ENCODE results near the gene IFNA21.
"Not testable (repeated sequence)": the region's sequence is repeated elsewhere in the genome, so short reads cannot be mapped to it uniquely, and the experiment has no call there.

IFNA21 gene

DNA sequence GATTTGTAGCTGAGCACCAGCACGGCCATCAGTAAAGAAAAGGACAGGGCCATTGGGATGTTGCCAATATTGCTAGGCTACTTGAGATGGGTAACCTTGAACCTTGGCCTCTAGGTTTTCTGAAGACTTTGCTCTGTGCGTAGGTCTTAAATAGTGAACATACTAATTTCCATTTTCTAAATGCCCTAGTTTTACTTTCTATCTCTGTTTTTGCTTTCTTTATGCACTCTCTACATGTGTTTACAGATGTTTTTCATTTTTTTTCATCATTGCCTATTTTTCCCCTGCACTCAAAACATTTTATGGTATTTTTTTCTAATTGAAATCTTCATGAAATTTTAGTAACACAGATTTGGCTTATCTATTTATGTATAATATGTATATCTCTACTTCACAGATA lies at the start of gene IFNA21:
IFNA21 (minus strand) TSS at position 101 of the 400 bp plus-strand sequence; CDS start at position 53, 48 bp downstream.
- not testable (repeated sequence) for H3K4me3 ChIP-seq (ENCODE audit: low read depth, low read length)

- H3K4me3 ChIP-seq (ENCODE audit: low read depth, low read length), result not testable (repeated sequence)
Observed at GRCh38 chr9:21213411-21214326, 47.2 kb upstream of the IFNA21 start.

DNA sequence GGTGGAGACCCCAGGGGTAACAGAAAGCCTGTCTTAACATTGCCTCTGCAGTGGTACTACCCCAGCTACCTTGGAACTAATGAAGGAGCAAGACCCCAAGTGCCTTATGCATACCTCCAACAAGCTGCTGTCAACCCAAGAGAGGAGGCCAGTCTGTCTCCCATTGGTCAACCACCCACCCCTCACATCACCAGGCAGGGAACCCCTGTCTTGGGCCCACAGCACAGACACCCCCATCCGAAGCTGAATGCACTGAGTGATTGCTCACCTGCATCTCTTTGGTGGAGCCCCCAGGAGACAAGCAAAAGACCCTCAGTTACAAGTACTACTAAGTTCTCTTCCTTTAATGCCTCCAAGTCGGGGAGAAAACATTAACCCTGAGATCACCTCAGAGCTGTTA lies 45.7 kb upstream of the IFNA21 start:
- not testable (repeated sequence) for H3K4me3 ChIP-seq (ENCODE audit: low read depth, low read length)

DNA sequence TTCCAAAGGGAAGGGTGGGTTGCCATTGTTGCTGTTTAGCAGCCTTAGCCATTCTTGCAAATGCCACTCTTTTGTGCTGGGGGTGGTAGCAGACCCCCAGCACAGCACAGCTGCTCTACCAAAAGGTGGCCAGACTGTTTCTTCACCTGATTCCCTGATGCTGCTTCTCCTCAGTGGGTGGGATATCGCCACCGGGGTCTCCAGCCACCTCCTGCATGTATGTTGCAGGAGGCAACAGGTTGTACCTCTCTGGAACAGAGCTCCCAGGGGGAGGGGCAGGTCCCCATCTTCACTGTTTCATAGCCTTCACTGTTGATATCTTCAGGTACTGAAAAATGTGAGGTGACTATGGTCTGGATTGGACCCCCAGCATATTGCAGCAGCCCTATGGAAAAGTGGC lies 44.3 kb upstream of the IFNA21 start:
- not testable (repeated sequence) for H3K4me3 ChIP-seq (ENCODE audit: low read depth, low read length)

- no peak overlapping the region for H3K4me3 ChIP-seq (ENCODE audit: low read depth, low read length)
Observed at GRCh38 chr9:21210311-21210710, 43.9 kb upstream of the IFNA21 start.

DNA sequence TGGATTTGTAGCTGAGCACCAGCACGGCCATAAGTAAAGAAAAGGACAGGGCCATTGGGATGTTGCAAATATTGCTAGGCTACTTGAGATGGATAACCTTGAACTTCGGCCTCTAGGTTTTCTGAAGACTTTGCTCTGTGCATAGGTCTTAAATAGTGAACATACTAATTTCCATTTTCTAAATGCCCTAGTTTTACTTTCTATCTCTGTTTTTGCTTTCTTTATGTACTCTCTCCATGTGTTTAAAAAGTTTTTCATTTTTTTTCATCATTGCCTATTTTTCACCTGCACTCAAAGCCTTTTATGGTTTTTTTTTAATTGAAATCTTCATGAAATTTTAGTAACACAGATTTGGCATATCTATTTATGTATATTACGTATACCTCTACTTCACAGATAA lies 40.6 kb upstream of the IFNA21 start, which contains the start of gene IFNA10:
IFNA10 (minus strand) TSS at position 101 of the 400 bp plus-strand sequence; CDS start at position 55, 46 bp downstream.
- not testable (repeated sequence) for H3K4me3 ChIP-seq (ENCODE audit: low read depth, low read length)

GRCh38 chr9:21205204-21205603 lies 38.7 kb upstream of the IFNA21 start:
- H3K4me3 ChIP-seq (ENCODE audit: low read depth, low read length), result no peak overlapping the region

DNA sequence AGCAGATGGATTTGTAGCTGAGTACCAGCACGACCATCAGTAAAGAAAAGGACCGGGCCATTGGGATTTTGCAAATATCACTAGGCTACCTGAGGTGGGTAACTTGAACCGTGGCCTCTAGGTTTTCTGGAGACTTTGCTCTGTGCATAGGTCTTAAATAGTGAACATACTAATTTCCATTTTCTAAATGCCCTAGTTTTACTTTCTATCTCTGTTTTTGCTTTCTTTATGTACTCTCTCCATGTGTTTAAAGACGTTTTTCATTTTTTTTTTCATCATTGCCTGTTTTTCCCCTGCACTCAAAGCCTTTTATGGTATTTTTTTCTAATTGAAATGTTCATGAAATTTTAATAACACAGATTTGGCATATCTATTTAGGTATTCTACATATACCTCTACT lies 35.6 kb upstream of the IFNA21 start, which contains the start of gene IFNA7:
IFNA7 (minus strand) TSS at position 101 of the 400 bp plus-strand sequence; CDS start at position 61, 40 bp downstream.
- H3K4me3 ChIP-seq (ENCODE audit: low read depth, low read length), result not testable (repeated sequence)

GRCh38 chr9:21194867-21195776 lies 28.7 kb upstream of the IFNA21 start:
- not testable (repeated sequence) for H3K4me3 ChIP-seq (ENCODE audit: low read depth, low read length)

- not testable (repeated sequence) for H3K4me3 ChIP-seq (ENCODE audit: low read depth, low read length)
Observed at GRCh38 chr9:21187487-21187886, 21.0 kb upstream of the IFNA21 start, which contains the start of gene IFNA4. TSS of gene IFNA4 (minus strand) at chr9:21187587. CDS start at chr9:21187531, 56 bp downstream.

DNA sequence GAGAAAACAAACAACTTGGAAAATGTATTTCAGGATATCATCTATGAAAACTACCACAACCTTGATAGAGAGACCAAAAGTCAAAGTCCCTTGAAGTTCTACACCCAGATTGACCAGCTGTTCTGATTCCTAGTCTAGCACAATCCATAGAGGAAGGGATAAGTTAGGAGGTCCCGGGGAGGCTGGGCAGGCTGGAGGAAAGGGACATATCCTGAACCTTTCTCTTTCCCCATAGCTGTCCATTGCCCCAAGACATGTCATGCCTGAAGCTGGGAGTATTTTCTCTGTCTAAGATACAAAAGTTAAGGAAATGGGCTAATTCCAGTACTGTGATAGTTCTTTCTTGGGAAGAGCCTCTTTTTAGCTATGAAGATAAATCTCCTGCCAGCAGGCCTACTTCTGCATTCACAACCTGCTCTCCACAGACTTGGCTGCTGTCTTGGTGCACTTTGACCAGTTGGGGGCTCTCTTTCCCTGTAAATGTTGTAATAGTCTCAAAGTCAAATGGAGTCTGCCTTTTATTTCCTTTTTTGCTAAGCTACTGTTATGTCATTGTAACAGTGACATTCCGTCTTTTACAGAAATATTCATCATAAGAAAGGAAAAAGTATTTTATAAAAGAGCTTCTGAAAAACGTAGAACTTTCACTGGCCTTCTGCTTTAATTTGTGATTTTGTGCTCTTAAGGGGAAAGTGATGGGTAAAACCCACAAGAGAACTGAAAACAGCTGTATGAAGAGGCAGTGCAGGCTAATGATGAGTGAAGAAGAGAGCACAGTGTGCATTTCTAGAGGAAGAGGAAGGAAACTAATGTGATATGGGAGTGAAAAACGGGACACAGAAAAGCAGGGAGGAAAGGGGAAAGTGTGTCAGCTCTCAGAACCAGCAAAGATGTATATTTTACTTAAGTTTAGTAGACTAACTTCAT lies 16.6 kb upstream of the IFNA21 start:
- not testable (repeated sequence) for H3K4me3 ChIP-seq (ENCODE audit: low read depth, low read length)

GRCh38 chr9:21174671-21175070 lies 8.2 kb upstream of the IFNA21 start:
- no peak overlapping the region for H3K4me3 ChIP-seq (ENCODE audit: low read depth, low read length)

DNA sequence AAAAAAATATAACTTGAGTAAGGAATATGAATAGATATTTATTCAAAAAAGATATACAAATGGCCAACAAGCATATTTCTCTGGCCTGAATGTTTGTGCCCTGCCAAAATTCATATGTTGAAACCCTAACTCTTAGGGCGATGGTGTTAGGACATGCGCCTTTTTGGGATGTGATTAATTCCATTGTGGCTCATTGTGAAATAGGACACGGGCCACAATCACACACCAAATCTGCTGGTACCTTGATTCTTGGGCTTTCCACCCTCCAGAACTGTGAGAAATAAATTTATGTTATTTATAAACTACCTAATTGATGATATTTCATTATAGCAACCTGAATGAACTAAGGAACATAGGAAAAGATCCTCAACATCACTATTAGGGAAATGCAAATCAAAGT lies 5.7 kb upstream of the IFNA21 start:
- H3K4me3 ChIP-seq (ENCODE audit: low read depth, low read length), result no peak overlapping the region

- no peak overlapping the region for H3K4me3 ChIP-seq (ENCODE audit: low read depth, low read length)
Observed at GRCh38 chr9:21171351-21171750, 4.9 kb upstream of the IFNA21 start.

DNA sequence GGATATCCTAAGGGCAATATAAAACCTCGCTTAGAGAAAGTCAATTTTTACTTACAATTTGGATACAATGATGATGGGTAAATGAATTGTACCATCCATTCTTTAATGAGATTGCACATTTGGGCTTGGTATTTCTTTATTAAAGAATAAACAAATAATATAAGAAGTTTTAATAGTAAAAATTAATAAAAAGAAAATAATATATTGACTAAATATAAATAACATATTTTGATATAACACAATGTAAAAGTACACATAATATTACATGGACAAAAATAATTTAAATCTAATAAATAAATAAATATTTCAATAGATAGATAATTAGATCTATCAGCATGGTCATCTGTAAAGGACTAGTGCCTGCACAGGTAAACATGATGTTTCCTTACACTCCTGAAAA lies 944 bp downstream of the IFNA21 start:
- no peak overlapping the region for H3K4me3 ChIP-seq (ENCODE audit: low read depth, low read length)

DNA sequence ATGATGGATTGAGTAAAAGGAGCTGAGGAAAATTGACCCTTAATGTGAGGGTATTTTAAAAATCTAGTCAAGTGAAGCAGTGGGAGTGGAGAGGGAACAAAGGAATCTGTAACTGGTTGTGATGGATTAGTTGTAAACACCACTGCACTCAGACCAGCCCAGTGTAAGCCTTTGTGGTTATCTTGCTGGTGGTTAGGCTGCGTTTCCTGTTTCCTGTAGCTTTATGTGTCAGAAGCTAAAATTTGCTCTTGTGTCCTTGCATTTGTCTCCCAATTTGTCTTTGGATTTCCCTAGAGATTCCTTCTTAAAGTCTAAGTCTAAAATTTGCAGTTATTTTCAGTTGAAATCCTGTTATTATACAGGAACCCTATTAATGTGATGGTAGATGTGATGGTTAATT lies 6.3 kb downstream of the IFNA21 start:
- H3K4me3 ChIP-seq (ENCODE audit: low read depth, low read length), result no peak overlapping the region

- H3K4me3 ChIP-seq (ENCODE audit: low read depth, low read length), result no peak overlapping the region
Observed at GRCh38 chr9:21155501-21155900, 11.0 kb downstream of the IFNA21 start.

- H3K4me3 ChIP-seq (ENCODE audit: low read depth, low read length), result no peak overlapping the region
Observed at GRCh38 chr9:21154018-21154608, 12.3 kb downstream of the IFNA21 start.

GRCh38 chr9:21153336-21154017 lies 13.0 kb downstream of the IFNA21 start:
- H3K4me3 ChIP-seq (ENCODE audit: low read depth, low read length), result no peak overlapping the region
